M059J (cell line): ENCODE measurements around the gene UBE2V1. TPM values are rescaled to one million over a fixed set of nuclear protein-coding genes. Genes with fewer than 3 reads are reported as not detected.
"Not testable (repeated sequence)": the region's sequence is repeated elsewhere in the genome, so short reads cannot be mapped to it uniquely, and the experiment has no call there.

Experiments used
- DNase-seq: peaks from one replicate; pipeline ENCODE4 v3.0.0-alpha.2; 2012; ENCODE audit warnings: low read depth
- total RNA-seq: library from RNA; depleted of rRNA; stranded (reverse); fragments of >200 nt; shearing (Covaris generic); gene quantifications from 2 replicates; pipeline ENCODE4 v1.2.3, GENCODE V29; 2014

The UBE2V1 gene
- total RNA-seq, 1 experiment from 2014 or later = 135 TPM

DNA sequence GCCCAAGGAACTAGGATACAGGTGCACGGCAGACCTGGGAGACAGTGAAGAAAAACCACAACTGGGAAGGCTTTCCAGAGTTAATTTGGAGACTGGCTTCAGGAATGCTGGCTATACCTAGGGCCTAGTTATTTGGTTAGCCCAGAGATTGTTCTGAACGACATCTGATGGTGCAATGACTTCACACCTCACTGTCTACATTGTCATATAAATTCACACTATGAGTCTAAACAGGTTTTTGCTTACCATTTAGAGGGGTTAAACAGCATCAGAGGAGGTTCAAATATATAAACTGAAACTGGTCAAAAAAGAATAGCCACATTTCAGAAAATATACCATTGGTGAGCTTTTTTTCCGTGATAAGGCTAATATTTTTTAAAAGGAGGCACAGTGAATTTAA, 16.7 kb downstream of the UBE2V1 start:
- no peak for DNase-seq

DNA sequence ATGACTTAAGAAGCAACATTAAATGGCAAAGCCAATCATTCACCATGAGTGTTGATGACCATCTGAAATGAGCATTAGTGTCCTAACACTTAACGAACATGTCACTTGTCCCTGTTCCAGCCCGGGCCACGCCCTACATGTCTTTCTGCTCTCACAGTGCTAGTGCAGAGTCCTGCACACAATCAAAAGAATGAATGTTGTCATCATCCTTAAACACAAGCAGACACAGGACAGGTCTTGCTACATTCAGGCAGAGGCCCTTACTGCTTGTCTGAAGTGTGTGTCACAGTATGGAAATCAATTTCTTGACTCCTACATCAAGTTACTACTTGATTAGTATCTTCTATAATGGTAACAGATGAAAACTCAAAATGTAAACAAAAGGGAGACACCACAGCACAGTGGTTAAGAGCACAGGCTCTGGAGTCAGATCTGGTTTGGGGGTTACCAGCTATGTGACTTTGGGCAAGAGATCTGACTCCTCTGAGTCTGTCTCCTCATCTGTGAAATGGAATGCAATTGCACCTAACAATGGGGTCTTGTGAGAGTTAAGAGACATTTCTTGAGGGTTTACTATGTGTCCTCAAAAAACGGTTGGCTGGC, 17.4 kb downstream of the UBE2V1 start:
- DNase-seq = no peak

DNA sequence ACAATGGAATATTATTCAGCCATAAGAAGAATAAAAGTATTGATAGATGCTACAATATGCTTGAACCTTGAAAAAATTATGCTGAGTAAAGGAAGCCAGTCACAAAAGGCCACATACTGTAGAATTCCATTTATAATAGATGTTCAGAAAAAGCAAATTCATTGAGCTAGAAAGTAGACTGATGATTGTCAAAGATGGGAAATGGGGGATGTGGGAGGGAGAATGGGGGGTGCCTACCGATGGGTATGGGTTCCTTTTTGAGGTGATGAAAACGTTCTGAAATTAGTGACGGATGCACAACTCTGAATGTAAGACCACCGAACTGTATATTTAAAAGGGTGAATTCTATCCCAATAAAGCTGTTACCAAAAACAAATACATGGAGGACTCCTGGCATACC, 18.4 kb downstream of the UBE2V1 start:
- no peak for DNase-seq

DNA sequence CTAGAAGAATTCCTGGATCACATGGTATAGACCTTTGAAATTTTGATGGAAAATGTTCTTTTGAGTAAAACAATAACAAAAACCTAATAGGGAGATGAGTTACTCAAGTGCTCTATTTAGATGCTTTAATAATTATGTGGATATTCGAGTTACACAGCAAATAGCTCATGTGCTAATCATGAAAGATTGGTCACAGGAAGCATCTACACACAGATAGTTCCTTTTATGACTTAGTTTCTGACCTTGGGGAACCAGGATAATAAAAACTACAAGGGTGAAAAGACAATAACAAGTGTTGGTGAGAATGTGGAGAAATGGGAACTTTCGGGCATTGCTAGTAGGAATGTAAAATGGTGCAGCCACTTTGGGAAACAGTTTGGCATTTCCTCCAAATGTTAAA, 19.7 kb downstream of the UBE2V1 start:
- no peak for DNase-seq

- DNase-seq = no peak
These were observed 20.5 kb downstream of the UBE2V1 start for GRCh38 chr20:50092436-50092835.

DNA sequence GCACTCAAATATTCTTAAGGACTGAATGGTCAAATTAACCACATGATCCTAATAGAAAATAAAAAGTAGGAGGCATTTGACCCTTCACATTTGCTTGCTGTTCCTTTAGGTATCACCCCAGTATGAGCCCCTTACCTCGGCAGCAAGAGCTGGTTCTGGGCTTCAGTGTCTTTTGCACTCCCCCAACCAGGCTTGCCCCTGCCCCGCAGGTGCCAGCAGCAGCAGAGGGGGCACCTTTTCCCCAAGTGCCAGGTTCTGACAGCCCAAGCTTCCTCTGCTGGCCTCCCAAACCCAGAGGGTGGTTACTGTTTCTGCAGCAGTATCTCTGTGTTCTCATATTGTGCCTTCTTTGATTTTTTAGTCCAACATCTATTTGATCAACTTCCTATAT, 23.2 kb downstream of the UBE2V1 start:
- no peak for DNase-seq

DNA sequence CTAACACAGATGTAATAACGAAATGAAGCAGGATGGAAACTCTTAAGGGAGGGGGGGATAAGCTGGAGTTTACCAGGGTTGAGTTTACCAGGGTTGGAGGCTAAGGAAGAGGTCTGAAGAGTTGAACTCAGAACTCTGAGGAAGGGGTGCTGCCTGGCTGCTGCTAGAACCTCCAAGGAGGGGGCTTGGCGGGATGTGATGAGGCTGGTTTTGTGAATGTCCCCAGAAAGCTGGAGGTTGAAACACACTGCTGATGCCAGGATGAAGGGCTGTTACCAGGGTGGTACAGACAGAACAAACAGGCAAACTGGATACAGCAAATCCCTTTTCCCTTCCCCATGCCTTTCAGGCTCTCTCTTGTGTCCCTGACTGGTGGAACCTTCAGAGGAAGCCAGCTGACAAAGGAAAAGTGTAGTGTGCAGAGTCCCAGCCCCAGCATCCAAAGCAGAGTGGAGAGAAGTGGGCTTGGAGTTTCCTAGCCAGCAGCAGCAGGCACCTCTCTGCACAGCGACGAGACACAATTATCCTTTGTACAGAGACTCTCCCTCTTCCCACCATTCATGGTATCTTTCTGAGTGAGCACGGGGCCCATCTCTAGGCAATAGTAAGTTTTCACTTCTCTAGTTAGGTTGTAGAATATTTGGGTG, 23.7 kb downstream of the UBE2V1 start:
- no peak for DNase-seq

DNA sequence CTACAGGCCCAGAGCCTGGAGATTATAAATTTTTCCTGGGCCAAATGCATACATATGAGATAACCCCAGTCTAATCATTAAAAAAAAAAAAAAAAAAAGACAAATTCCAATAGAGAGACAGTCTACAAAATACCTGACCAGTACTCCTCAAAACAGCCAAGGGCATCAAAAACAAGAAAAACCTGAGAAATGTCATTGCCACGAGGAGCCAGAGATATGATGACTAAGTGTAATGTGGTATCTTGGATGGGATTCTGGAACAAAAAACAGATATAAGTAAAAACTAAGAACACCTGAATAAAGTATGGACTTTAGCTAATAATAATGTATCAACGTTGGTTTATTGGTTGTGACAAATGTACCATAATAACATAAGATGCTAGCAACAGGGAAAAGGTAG, 24.9 kb downstream of the UBE2V1 start:
- DNase-seq = no peak

DNA sequence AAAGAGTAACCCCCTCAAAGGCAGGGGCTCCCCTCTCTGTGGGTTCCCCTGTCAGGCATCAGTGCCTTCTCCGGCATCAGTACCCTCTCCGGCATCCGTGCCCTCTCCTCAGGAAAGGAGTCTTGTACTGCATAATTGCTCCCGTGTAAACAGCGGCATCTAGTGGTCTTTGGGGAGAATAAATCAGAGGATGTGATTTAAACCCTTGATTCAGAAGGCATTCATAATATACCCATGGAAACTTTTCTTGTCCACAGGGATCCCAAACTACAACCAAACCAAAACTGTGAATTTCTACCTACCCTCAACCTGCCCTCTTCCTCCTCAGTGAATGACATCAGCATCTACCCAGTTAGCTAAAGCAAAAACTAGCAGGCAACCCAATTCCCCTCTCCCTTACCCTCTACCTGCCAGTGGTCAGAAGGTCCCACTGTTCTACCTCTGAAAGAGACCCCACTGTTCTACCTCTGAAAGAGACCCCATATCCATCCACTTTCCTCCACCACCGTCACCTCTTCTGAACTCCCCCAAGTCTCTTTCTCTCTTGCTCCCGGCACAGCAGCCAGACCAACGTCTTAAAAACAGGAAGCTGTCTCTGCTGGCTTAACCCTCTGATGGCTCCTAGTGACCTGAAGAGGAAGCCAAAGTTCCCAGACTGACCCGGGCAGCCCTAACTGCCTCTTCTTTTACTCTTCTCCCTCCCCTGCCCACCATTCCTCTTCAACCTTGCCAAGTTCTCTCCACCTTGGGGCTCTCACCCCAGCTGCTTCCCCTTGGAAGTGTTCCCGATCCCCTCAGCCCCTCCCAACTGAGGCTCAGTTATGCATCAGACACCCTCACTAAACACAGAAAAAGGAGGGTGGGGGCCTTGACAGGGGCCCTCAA, 27.2 kb downstream of the UBE2V1 start:
- peak; percentile 82 for DNase-seq

- no peak for DNase-seq
These were observed 27.8 kb downstream of the UBE2V1 start for GRCh38 chr20:50085146-50085480.

DNA sequence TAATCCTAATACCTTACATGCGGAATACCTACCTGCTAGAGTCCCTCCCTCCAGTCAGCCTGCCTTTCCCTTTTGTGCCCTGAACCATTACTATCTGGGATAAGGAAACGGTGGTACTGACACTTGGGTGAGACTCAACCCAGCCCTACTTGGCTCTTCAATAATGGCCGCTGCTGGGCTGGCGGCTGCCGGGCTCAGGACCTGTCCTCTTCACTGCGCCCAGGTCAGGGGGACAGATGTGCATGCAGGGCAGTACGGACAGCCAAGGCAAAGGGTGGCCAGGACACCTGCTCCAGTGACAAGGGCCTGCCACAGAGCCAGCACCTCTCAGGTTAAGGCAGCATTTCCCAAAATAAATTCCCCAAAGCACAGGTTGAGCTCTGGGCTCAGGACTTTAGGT, 29.9 kb downstream of the UBE2V1 start:
- DNase-seq = no peak

- DNase-seq = not testable (repeated sequence)
These were observed 30.9 kb downstream of the UBE2V1 start for GRCh38 chr20:50082056-50082455.

DNA sequence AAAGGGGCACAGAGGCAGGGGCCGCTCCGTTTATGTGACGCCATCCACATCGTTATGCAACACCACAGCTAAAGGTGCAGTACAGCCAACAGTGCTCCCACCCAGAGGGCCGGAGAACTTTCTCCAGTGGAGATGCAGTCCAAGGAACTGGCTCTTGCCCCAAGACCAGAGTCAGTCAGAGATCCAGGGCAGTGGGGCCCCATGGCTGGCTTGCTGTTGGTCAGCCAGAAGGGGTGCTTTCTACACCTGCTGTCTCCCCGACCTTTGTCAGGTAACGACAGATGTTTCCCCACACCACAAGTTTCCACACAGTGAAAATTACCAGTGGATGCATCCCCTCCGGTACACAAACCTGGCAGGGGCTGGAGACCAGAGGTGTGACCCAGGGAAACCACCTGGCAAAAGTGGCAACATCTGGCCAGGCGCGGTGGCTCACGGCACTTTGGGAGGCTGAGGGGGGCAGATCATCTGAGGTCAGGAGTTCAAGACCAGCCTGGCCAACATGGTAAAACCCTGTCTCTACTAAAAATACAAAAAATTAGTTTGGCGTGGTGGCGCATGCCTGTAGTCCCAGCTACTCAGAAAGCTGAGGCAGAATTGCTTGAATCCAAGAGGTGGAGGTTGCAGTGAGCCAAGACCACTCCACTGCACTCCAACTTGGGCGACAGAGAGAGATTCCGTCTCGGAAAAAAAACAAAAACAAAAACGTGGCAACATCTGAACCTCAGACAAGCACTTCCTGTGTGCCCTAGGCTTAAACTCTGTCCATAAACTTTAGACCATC, 34.9 kb downstream of the UBE2V1 start:
- no peak for DNase-seq

- DNase-seq = no peak
These were observed 39.5 kb downstream of the UBE2V1 start for GRCh38 chr20:50073500-50073899.

DNA sequence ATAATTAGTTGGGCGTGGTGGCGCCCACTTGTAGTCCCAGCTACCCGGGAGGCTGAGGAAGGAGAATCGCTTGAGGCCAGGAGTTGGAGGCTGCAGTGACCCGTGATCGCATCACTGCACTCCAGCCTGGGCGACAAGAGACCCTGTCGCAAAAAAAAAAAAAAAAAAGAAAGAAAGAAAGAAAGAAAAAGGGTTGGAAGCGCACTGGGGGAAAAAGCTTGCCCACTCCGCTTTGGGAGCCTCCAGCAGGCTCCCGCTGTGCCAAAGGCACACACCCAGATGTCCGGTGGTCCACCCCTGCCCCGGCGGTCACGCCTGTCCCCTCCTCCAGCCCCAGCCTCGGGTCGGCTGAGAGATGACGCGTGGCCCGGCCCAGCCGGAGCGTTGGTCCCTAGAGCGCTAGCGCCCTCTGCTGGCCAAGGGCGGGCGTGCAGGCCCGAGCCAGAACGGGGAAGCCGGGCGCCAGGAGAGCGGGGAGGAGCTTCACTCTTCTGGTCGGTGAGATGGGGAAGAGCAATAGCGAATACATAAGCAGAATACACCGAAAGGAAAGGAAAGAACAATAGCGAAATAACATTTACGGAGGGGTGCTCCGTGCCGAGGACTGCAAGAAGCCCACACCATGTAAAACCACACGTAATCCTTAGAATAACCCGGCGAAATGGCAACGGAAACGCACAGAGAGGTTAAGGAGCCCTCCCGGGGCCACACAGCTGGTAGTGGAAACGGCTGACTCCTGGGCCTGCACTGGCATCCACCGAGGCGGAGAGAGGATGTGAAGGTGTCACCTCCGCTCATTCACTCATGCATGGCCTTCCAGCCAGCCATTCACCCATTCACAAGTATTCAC, 41.7 kb downstream of the UBE2V1 start:
- DNase-seq = peak; percentile 84

DNA sequence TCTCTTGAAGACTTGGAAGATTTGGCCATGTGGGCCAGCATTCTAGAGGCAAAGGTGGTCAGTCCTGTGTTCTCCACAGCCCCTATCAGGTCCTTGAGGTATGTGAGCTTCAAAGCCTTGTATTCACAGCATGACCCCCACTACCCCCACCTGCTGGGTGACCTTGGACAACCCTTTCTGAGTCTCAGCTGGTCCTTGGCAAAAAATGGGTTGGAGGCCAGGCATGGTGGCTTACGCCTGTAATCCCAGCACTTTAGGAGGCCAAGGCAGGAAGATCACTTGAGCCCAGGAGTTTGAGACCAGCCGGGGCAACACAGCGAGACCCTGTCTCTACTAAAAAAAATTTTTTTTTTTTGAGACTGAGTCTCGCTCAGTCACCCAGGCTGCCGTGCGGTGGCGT, 42.6 kb downstream of the UBE2V1 start:
- peak; percentile 37 for DNase-seq

GRCh38 chr20:50068041-50068651, 44.8 kb downstream of the UBE2V1 start:
- peak; percentile 63 for DNase-seq

- DNase-seq = no peak
These were observed 45.5 kb downstream of the UBE2V1 start for GRCh38 chr20:50067461-50067860.

- no peak for DNase-seq
These were observed 45.9 kb downstream of the UBE2V1 start for GRCh38 chr20:50067018-50067417.

GRCh38 chr20:50066161-50066834, 46.7 kb downstream of the UBE2V1 start:
- no peak for DNase-seq

DNA sequence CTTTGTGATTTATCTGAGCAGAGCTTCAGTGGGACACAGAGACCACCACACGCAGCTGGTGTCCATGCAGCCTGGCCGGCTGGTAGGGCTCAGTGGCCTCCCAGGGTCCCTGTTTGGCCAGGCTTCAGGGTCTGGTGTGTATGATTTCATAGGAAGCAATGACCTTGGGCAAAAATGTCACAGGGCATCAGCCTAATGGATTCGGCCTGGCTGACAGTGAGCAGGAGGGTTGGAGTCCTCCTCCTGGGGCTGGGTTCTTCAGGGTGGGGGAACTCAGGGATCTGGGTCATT, 47.7 kb downstream of the UBE2V1 start:
- no peak for DNase-seq
